ENCODE measurements around the gene STX8. TPM values are rescaled to one million over a fixed set of nuclear protein-coding genes. Genes with fewer than 3 reads are reported as not detected.

Gene STX8
- total and polyA plus RNA-seq, 2 donors = 60.5 to 75.8 TPM

- DNase-seq (ENCODE audit: low read depth in 6 of 9, low spot score in 9 of 9) = no peak
- H3K4me1 ChIP-seq (ENCODE audit: control insufficient read depth in 2 of 2, insufficient read depth in 2 of 2, low read length in 2 of 2) = peaks cover 48 to 73% of the 10 kb centered on the region in 2 donors
- no peak overlapping the region for H3K27ac ChIP-seq (ENCODE audit: low read depth in 1 of 2, low read length in 1 of 2)
Measured at GRCh38 chr17:9229160-9229825, 346.3 kb downstream of the STX8 start.

GRCh38 chr17:9228408-9229159 lies 347.0 kb downstream of the STX8 start:
- peaks cover 48 to 73% of the 10 kb centered on the region in 2 donors for H3K4me1 ChIP-seq (ENCODE audit: control insufficient read depth in 2 of 2, insufficient read depth in 2 of 2, low read length in 2 of 2)
- WGBS = 86% methylated on average over 16 of the region's 16 CpGs
- peak in 1 of 9 donors; percentile 42 for DNase-seq (ENCODE audit: low read depth in 6 of 9, low spot score in 9 of 9)
- H3K36me3 ChIP-seq (ENCODE audit: control insufficient read depth in 2 of 2, insufficient read depth in 2 of 2, low read length in 1 of 2) = no peaks in the 10 kb centered on the region
- H3K4me3 ChIP-seq (ENCODE audit: low read length in 2 of 2) = no peak overlapping the region
- peak overlapping the region in 1 of 2 donors; percentile 44 for H3K27ac ChIP-seq (ENCODE audit: low read depth in 1 of 2, low read length in 1 of 2)
- peaks cover 0 to 27% of the 10 kb centered on the region in 2 donors for H3K27me3 ChIP-seq (ENCODE audit: control insufficient read depth in 2 of 2, insufficient read depth in 1 of 2, low read length in 1 of 2)
- H3K9me3 ChIP-seq (ENCODE audit: control insufficient read depth in 2 of 2, insufficient read depth in 1 of 2, low read length in 1 of 2) = peaks cover 0 to 4% of the 10 kb centered on the region in 2 donors

More at GRCh38 chr17:9229160-9229825, 346.3 kb downstream of the STX8 start:
- peaks cover 0 to 4% of the 10 kb centered on the region in 2 donors for H3K9me3 ChIP-seq (ENCODE audit: control insufficient read depth in 2 of 2, insufficient read depth in 1 of 2, low read length in 1 of 2)
- no peaks in the 10 kb centered on the region for H3K36me3 ChIP-seq (ENCODE audit: control insufficient read depth in 2 of 2, insufficient read depth in 2 of 2, low read length in 1 of 2)
- peaks cover 0 to 34% of the 10 kb centered on the region in 2 donors for H3K27me3 ChIP-seq (ENCODE audit: control insufficient read depth in 2 of 2, insufficient read depth in 1 of 2, low read length in 1 of 2)
- WGBS = 90% methylated on average over 20 of the region's 20 CpGs
- no peak overlapping the region for H3K4me3 ChIP-seq (ENCODE audit: low read length in 2 of 2)

- Histone ChIP-seq H3K9me3 (ENCODE audit: control insufficient read depth in 2 of 2, insufficient read depth in 1 of 2, low read length in 1 of 2) (peaks cover 0 to 4% of the 10 kb centered on the region in 2 donors), H3K4me1 (ENCODE audit: control insufficient read depth in 2 of 2, insufficient read depth in 2 of 2, low read length in 2 of 2) (peaks cover 41 to 67% of the 10 kb centered on the region in 2 donors), H3K4me3 (ENCODE audit: low read length in 2 of 2) (no peak overlapping the region), H3K27me3 (ENCODE audit: control insufficient read depth in 2 of 2, insufficient read depth in 1 of 2, low read length in 1 of 2) (peaks cover 0 to 21% of the 10 kb centered on the region in 2 donors), H3K36me3 (ENCODE audit: control insufficient read depth in 2 of 2, insufficient read depth in 2 of 2, low read length in 1 of 2) (no peaks in the 10 kb centered on the region), H3K27ac (ENCODE audit: low read depth in 1 of 2, low read length in 1 of 2) (peak overlapping the region in 1 of 2 donors; percentile 44)
- WGBS = 87% methylated on average over 13 of the region's 13 CpGs
- no peak for DNase-seq (ENCODE audit: low read depth in 6 of 9, low spot score in 9 of 9)
Measured at GRCh38 chr17:9227819-9228407, 347.7 kb downstream of the STX8 start.

GRCh38 chr17:9226794-9227135 lies 348.9 kb downstream of the STX8 start:
- peaks cover 34 to 56% of the 10 kb centered on the region in 2 donors for H3K4me1 ChIP-seq (ENCODE audit: control insufficient read depth in 2 of 2, insufficient read depth in 2 of 2, low read length in 2 of 2)
- peak in 6 of 9 donors; percentile 61 to 94 (median 74) for DNase-seq (ENCODE audit: low read depth in 6 of 9, low spot score in 9 of 9)

GRCh38 chr17:9226130-9226793 lies 349.4 kb downstream of the STX8 start:
- peaks cover 0 to 4% of the 10 kb centered on the region in 2 donors for H3K27me3 ChIP-seq (ENCODE audit: control insufficient read depth in 2 of 2, insufficient read depth in 1 of 2, low read length in 1 of 2)
- peaks cover 0 to 4% of the 10 kb centered on the region in 2 donors for H3K9me3 ChIP-seq (ENCODE audit: control insufficient read depth in 2 of 2, insufficient read depth in 1 of 2, low read length in 1 of 2)
- 72% methylated on average over 28 of the region's 34 CpGs for WGBS
- peak overlapping the region; percentile 71 to 75 for H3K27ac ChIP-seq (ENCODE audit: low read depth in 1 of 2, low read length in 1 of 2)
- peaks cover 34 to 55% of the 10 kb centered on the region in 2 donors for H3K4me1 ChIP-seq (ENCODE audit: control insufficient read depth in 2 of 2, insufficient read depth in 2 of 2, low read length in 2 of 2)
- no peaks in the 10 kb centered on the region for H3K36me3 ChIP-seq (ENCODE audit: control insufficient read depth in 2 of 2, insufficient read depth in 2 of 2, low read length in 1 of 2)
- peak in 1 of 9 donors; percentile 26 for DNase-seq (ENCODE audit: low read depth in 6 of 9, low spot score in 9 of 9)
- no peak overlapping the region for H3K4me3 ChIP-seq (ENCODE audit: low read length in 2 of 2)

More at GRCh38 chr17:9226794-9227135, 348.9 kb downstream of the STX8 start:
- H3K36me3 ChIP-seq (ENCODE audit: control insufficient read depth in 2 of 2, insufficient read depth in 2 of 2, low read length in 1 of 2) = no peaks in the 10 kb centered on the region
- H3K27me3 ChIP-seq (ENCODE audit: control insufficient read depth in 2 of 2, insufficient read depth in 1 of 2, low read length in 1 of 2) = peaks cover 0 to 9% of the 10 kb centered on the region in 2 donors
- H3K27ac ChIP-seq (ENCODE audit: low read depth in 1 of 2, low read length in 1 of 2) = peak overlapping the region; percentile 71 to 75
- peaks cover 0 to 4% of the 10 kb centered on the region in 2 donors for H3K9me3 ChIP-seq (ENCODE audit: control insufficient read depth in 2 of 2, insufficient read depth in 1 of 2, low read length in 1 of 2)
- no peak overlapping the region for H3K4me3 ChIP-seq (ENCODE audit: low read length in 2 of 2)
- 27% methylated on average over 14 of the region's 14 CpGs for WGBS

- H3K27me3 ChIP-seq (ENCODE audit: control insufficient read depth in 2 of 2, insufficient read depth in 1 of 2, low read length in 1 of 2) = no peaks in the 10 kb centered on the region
- H3K4me3 ChIP-seq (ENCODE audit: low read length in 2 of 2) = no peak overlapping the region
- 92% methylated on average over 32 of the region's 32 CpGs for WGBS
- H3K4me1 ChIP-seq (ENCODE audit: control insufficient read depth in 2 of 2, insufficient read depth in 2 of 2, low read length in 2 of 2) = peaks cover 34 to 49% of the 10 kb centered on the region in 2 donors
- peak in 1 of 9 donors; percentile 41 for DNase-seq (ENCODE audit: low read depth in 6 of 9, low spot score in 9 of 9)
- peaks cover 0 to 4% of the 10 kb centered on the region in 2 donors for H3K9me3 ChIP-seq (ENCODE audit: control insufficient read depth in 2 of 2, insufficient read depth in 1 of 2, low read length in 1 of 2)
- H3K36me3 ChIP-seq (ENCODE audit: control insufficient read depth in 2 of 2, insufficient read depth in 2 of 2, low read length in 1 of 2) = no peaks in the 10 kb centered on the region
- no peak overlapping the region for H3K27ac ChIP-seq (ENCODE audit: low read depth in 1 of 2, low read length in 1 of 2)
Measured at GRCh38 chr17:9225305-9226101, 350.1 kb downstream of the STX8 start.

- H3K36me3 ChIP-seq (ENCODE audit: control insufficient read depth in 2 of 2, insufficient read depth in 2 of 2, low read length in 1 of 2) = no peaks in the 10 kb centered on the region
- peaks cover 34 to 49% of the 10 kb centered on the region in 2 donors for H3K4me1 ChIP-seq (ENCODE audit: control insufficient read depth in 2 of 2, insufficient read depth in 2 of 2, low read length in 2 of 2)
- no peak overlapping the region for H3K27ac ChIP-seq (ENCODE audit: low read depth in 1 of 2, low read length in 1 of 2)
- H3K4me3 ChIP-seq (ENCODE audit: low read length in 2 of 2) = no peak overlapping the region
- WGBS = 98% methylated on average over 7 of the region's 7 CpGs
- H3K9me3 ChIP-seq (ENCODE audit: control insufficient read depth in 2 of 2, insufficient read depth in 1 of 2, low read length in 1 of 2) = peaks cover 0 to 4% of the 10 kb centered on the region in 2 donors
- H3K27me3 ChIP-seq (ENCODE audit: control insufficient read depth in 2 of 2, insufficient read depth in 1 of 2, low read length in 1 of 2) = no peaks in the 10 kb centered on the region
- DNase-seq (ENCODE audit: low read depth in 6 of 9, low spot score in 9 of 9) = no peak
Measured at GRCh38 chr17:9224485-9224884, 351.1 kb downstream of the STX8 start.

GRCh38 chr17:9223531-9223930 lies 352.1 kb downstream of the STX8 start:
- Histone ChIP-seq H3K27me3 (ENCODE audit: control insufficient read depth in 2 of 2, insufficient read depth in 1 of 2, low read length in 1 of 2) (no peaks in the 10 kb centered on the region), H3K27ac (ENCODE audit: low read depth in 1 of 2, low read length in 1 of 2) (no peak overlapping the region), H3K4me3 (ENCODE audit: low read length in 2 of 2) (no peak overlapping the region), H3K36me3 (ENCODE audit: control insufficient read depth in 2 of 2, insufficient read depth in 2 of 2, low read length in 1 of 2) (no peaks in the 10 kb centered on the region), H3K4me1 (ENCODE audit: control insufficient read depth in 2 of 2, insufficient read depth in 2 of 2, low read length in 2 of 2) (peaks cover 34 to 49% of the 10 kb centered on the region in 2 donors), H3K9me3 (ENCODE audit: control insufficient read depth in 2 of 2, insufficient read depth in 1 of 2, low read length in 1 of 2) (peaks cover 0 to 4% of the 10 kb centered on the region in 2 donors)
- DNase-seq (ENCODE audit: low read depth in 6 of 9, low spot score in 9 of 9) = no peak
- 86% methylated on average over 8 of the region's 8 CpGs for WGBS

All from thymus (tissue), 11 donors.